Endothelial cell (in vitro differentiated cells): ENCODE measurements around the gene DCBLD1. TPM values are rescaled to one million over a fixed set of nuclear protein-coding genes. Genes with fewer than 3 reads are reported as not detected.

ENCODE experiments used
- DNase-seq: peaks from one replicate; pipeline ENCODE4 v3.0.0; 2021; ENCODE audit warnings: low spot score
- H3K27ac Mint-ChIP-seq: one replicate; pipeline ENCODE4 v1.8.0; 2021; ENCODE audit warnings: mixed read lengths, inconsistent platforms; ENCODE audit not compliant: unreplicated experiment
- H3K27me3 Mint-ChIP-seq: one replicate; pipeline ENCODE4 v1.8.0; 2021; ENCODE audit warnings: mild to moderate bottlenecking, moderate library complexity, mixed read lengths, inconsistent platforms; ENCODE audit not compliant: unreplicated experiment
- H3K36me3 Mint-ChIP-seq: one replicate; pipeline ENCODE4 v1.8.0; 2021; ENCODE audit warnings: mild to moderate bottlenecking, low read depth, mixed read lengths, inconsistent platforms; ENCODE audit not compliant: unreplicated experiment
- H3K4me1 Mint-ChIP-seq: one replicate; pipeline ENCODE4 v1.8.0; 2021; ENCODE audit warnings: mild to moderate bottlenecking, mixed read lengths, inconsistent platforms; ENCODE audit not compliant: unreplicated experiment
- H3K4me3 Mint-ChIP-seq: one replicate; pipeline ENCODE4 v1.8.0; 2021; ENCODE audit warnings: mild to moderate bottlenecking, mixed read lengths, inconsistent platforms; ENCODE audit not compliant: unreplicated experiment
- H3K9me3 Mint-ChIP-seq: one replicate; pipeline ENCODE4 v1.8.0; 2021; ENCODE audit warnings: mixed read lengths, inconsistent platforms; ENCODE audit not compliant: unreplicated experiment
- CTCF ChIP-seq: fragments of 200-600 bp; sonication (generic); IDR thresholded peaks from one replicate; pipeline ENCODE4 v1.5.0; 2021; ENCODE audit warnings: antibody characterized with exemption; ENCODE audit not compliant: unreplicated experiment
- total RNA-seq: library from RNA; stranded (reverse); fragmentation: NEBNext Ultra II Directional; extraction: Animal tissue kit (Norgen Biotek cat#: 25700); gene quantifications from one replicate; pipeline ENCODE4 v1.2.1, GENCODE V29; 2021; ENCODE audit not compliant: unreplicated experiment

Gene DCBLD1
- total RNA-seq, 1 donor from 2014 or later, result 203 TPM

GRCh38 chr6:117595099-117595923 lies 112.8 kb downstream of the DCBLD1 start:
- no peak overlapping the region for H3K4me3 Mint-ChIP-seq
- peaks cover under 1% of the 10 kb centered on the region for H3K27me3 Mint-ChIP-seq
- H3K9me3 Mint-ChIP-seq, result no peaks in the 10 kb centered on the region
- no peak for TF ChIP-seq CTCF
- DNase-seq, result no peak
- H3K36me3 Mint-ChIP-seq, result peaks cover 15% of the 10 kb centered on the region
- peaks cover 10% of the 10 kb centered on the region for H3K4me1 Mint-ChIP-seq
- no peak overlapping the region for H3K27ac Mint-ChIP-seq

GRCh38 chr6:117597755-117598154 lies 115.3 kb downstream of the DCBLD1 start:
- H3K27me3 Mint-ChIP-seq, result peaks cover 1% of the 10 kb centered on the region
- no peak for TF ChIP-seq CTCF
- peaks cover 17% of the 10 kb centered on the region for H3K4me1 Mint-ChIP-seq
- H3K27ac Mint-ChIP-seq, result no peak overlapping the region
- DNase-seq, result no peak
- peaks cover 15% of the 10 kb centered on the region for H3K36me3 Mint-ChIP-seq
- no peaks in the 10 kb centered on the region for H3K9me3 Mint-ChIP-seq
- H3K4me3 Mint-ChIP-seq, result peak overlapping the region; percentile 68

Other genes with a start within 250 kb of the DCBLD1 start
- 0.77 TPM for gene VGLL2, start 217.1 kb upstream of the DCBLD1 start, total RNA-seq
- 0.05 TPM for gene ROS1, start 56.7 kb upstream of the DCBLD1 start, total RNA-seq
- gene GOPC, start 119.8 kb downstream of the DCBLD1 start, total RNA-seq, result 31.8 TPM
- 29.9 TPM for gene NUS1, start 192.8 kb downstream of the DCBLD1 start, total RNA-seq